Effector memory CD4-positive, alpha-beta T cell (primary cell): ENCODE measurements around the gene SERPINA10.

Experiments used
- DNase-seq, 3 donors: peaks; one replicate each; pipeline ENCODE4 v3.0.0-alpha.2; 2020
- H3K27ac ChIP-seq: 2 replicates; pipeline ENCODE4 v1.7.0; 2013; ENCODE audit warnings: mild to moderate bottlenecking, low read length, moderate library complexity; ENCODE audit not compliant: insufficient read depth, poor library complexity, severe bottlenecking
- H3K27me3 ChIP-seq: replicated peaks from 2 replicates; pipeline ENCODE4 v1.7.0; 2013; ENCODE audit warnings: mild to moderate bottlenecking, low read length; ENCODE audit not compliant: insufficient read depth, control insufficient read depth, poor library complexity, severe bottlenecking
- H3K36me3 ChIP-seq: 2 replicates; pipeline ENCODE4 v1.7.0; 2013; ENCODE audit warnings: mild to moderate bottlenecking, low read length, moderate library complexity; ENCODE audit not compliant: control insufficient read depth, insufficient read depth
- H3K4me1 ChIP-seq: 2 replicates; pipeline ENCODE4 v1.7.0; 2013; ENCODE audit warnings: low read length, mild to moderate bottlenecking; ENCODE audit not compliant: control insufficient read depth, insufficient read depth, poor library complexity, severe bottlenecking
- H3K4me3 ChIP-seq: 2 replicates; pipeline ENCODE4 v1.7.0; 2013; ENCODE audit warnings: low read length, low read depth, mild to moderate bottlenecking; ENCODE audit not compliant: insufficient read depth, poor library complexity, severe bottlenecking
- H3K9me3 ChIP-seq: 2 replicates; pipeline ENCODE4 v1.7.0; 2013; ENCODE audit warnings: mild to moderate bottlenecking, low read length, moderate library complexity; ENCODE audit not compliant: control insufficient read depth

Gene SERPINA10

DNA sequence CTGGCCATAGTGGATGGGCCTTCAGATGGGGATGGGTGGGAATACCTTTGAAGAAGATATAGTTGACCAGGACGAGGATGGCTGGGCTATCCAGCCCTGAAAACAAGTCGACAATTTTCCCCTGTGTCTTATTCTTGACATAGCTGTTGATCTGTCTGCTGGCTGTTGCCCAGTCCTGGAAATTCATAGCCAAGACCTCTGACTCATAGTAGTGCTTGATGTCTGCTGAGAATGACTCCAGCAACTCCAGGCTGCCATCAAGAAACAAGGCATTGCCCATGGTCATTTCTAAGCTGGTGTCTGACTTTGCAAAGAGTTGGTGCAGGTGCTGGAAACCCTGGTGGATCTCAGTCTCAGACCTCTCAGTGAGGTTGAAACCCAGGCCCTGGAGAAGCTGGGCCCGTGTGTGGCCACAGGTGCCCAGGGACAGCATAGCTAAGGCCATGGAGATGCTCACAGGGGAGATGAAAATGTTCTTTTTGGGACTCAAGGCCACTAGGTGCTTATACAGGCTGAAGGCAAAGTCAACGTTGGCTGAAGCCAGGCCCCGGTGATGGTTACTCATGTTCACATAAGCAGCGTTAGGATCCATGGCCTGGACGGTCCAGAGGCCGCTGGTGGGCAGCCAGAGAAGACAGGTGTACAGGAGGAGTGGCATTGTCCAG is 21.1 kb upstream of the SERPINA10 start:
- no peak for DNase-seq
- H3K9me3 ChIP-seq = no peaks in the 10 kb centered on the region
- H3K27ac ChIP-seq = no peak overlapping the region
- no peak overlapping the region for H3K4me3 ChIP-seq
- H3K36me3 ChIP-seq = no peaks in the 10 kb centered on the region
- no peaks in the 10 kb centered on the region for H3K27me3 ChIP-seq
- no peaks in the 10 kb centered on the region for H3K4me1 ChIP-seq

DNA sequence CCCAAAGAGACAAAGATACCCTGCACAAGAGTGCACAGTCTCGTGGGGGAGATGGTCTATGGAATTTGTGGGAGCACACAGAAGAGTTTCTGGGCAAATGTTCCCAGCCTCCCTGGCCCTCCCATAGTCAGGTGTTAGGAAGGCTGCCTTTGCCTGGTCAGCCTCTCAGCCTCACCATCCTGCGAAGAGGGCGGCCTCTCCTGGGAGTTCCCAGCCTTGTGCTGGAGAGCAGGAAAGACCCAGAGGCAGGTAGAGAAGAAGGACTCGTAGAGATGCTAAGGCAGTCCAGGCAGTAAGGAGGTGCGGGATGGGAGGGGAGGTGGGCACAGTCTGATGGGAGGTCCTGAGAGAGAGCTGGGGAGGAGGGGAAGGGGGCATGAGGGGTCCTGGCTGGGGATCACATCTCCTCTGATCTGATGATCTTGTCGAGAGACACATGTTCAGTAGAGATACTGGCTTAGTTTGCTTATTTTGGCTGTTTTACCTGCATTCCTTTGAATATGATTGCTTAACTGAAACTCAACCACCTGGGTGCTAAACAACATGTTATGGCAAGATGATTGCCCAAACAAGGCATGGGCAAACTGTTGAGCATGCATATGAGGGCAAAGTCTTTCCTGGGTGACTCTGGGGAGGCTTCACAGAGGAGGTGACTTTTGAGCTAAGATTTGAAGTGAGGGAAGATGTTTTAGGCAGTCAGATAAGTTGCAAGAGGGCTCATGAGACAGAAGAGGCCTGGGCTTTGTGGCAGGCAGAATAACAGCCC is 19.6 kb upstream of the SERPINA10 start:
- H3K27me3 ChIP-seq = no peaks in the 10 kb centered on the region
- no peak overlapping the region for H3K4me3 ChIP-seq
- H3K9me3 ChIP-seq = no peaks in the 10 kb centered on the region
- no peak overlapping the region for H3K27ac ChIP-seq
- no peaks in the 10 kb centered on the region for H3K4me1 ChIP-seq
- DNase-seq = no peak
- H3K36me3 ChIP-seq = no peaks in the 10 kb centered on the region

DNA sequence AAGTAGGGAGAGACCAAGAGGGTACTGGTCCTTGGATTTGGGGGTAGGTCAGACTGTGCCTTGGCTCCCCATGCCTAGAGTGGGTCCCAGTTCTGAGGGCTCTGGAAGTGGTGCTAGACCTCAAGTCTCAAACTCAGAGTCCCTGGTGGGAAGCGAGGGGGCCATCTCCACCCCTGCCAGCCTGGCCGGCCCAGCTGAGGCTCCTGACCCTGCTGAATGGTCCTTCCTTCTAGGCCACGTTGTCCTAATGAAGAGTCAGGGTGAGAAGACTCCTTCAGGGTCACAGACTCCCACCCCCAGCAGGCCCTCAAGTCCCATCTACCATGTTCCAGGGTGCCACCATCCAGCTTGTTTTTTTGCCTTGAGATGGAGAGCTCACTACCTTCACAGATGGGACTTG is 17.2 kb upstream of the SERPINA10 start:
- Histone ChIP-seq H3K9me3 (no peaks in the 10 kb centered on the region), H3K36me3 (no peaks in the 10 kb centered on the region), H3K4me3 (no peak overlapping the region), H3K27me3 (no peaks in the 10 kb centered on the region), H3K4me1 (no peaks in the 10 kb centered on the region), H3K27ac (no peak overlapping the region)
- no peak for DNase-seq

DNA sequence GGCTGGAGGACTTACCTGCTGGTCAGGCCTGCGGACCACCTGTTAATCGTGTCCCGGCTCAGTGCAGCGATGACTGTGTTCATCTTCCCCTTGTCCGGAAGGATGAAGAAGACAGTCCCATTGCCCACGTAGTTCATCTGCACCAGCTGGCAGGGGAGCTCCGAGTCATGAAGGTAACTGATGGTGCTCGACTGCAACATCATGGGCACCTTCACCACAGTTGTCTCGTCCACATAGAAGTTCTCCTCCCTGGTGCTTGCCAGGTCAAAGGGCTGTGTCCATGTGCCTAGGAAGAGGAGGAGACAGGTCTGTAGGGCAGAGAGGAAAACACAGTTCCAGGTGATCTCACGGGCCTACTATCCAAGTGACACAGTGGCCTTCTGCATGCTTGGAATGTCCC is 16.7 kb upstream of the SERPINA10 start:
- no peak overlapping the region for H3K4me3 ChIP-seq
- no peaks in the 10 kb centered on the region for H3K27me3 ChIP-seq
- H3K36me3 ChIP-seq = no peaks in the 10 kb centered on the region
- DNase-seq = no peak
- H3K9me3 ChIP-seq = no peaks in the 10 kb centered on the region
- H3K27ac ChIP-seq = no peak overlapping the region
- H3K4me1 ChIP-seq = no peaks in the 10 kb centered on the region

DNA sequence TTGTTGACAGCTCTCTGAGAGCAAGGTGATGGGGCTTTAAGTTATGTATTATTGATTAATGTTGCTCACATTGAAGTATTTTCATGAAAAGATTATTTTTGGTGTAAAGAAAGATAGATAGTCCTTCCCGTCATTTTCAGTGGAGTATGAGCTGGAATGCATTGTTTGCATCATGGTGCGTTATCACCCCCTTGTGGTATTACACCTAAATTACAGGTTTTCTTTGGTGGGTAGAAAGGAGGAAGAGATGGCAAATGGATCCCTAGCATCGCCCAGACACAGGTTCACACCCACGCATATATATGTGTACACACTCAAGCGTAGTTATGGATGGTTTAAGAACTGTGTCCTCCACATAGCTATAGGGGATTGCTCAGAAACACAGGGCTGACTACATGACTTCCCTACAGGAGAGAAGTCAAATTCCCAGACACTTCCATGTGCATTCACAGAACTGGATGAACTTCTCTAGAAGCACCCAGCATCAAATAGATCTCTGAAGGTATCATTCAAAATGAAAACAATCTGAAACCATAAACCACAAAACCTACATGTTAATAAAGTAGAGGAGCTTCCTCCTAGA is 14.4 kb upstream of the SERPINA10 start:
- H3K4me3 ChIP-seq = no peak overlapping the region
- H3K9me3 ChIP-seq = no peaks in the 10 kb centered on the region
- H3K4me1 ChIP-seq = no peaks in the 10 kb centered on the region
- DNase-seq = no peak
- no peak overlapping the region for H3K27ac ChIP-seq
- H3K27me3 ChIP-seq = no peaks in the 10 kb centered on the region
- no peaks in the 10 kb centered on the region for H3K36me3 ChIP-seq

GRCh38 chr14:94306047-94306978 is 13.2 kb upstream of the SERPINA10 start:
- Histone ChIP-seq H3K9me3 (no peaks in the 10 kb centered on the region), H3K27ac (no peak overlapping the region), H3K27me3 (no peaks in the 10 kb centered on the region), H3K4me1 (no peaks in the 10 kb centered on the region), H3K36me3 (no peaks in the 10 kb centered on the region), H3K4me3 (no peak overlapping the region)
- no peak for DNase-seq

GRCh38 chr14:94305620-94306019 is 12.6 kb upstream of the SERPINA10 start:
- Histone ChIP-seq H3K4me1 (no peaks in the 10 kb centered on the region), H3K9me3 (no peaks in the 10 kb centered on the region), H3K36me3 (no peaks in the 10 kb centered on the region), H3K27me3 (no peaks in the 10 kb centered on the region), H3K27ac (no peak overlapping the region), H3K4me3 (no peak overlapping the region)
- no peak for DNase-seq

DNA sequence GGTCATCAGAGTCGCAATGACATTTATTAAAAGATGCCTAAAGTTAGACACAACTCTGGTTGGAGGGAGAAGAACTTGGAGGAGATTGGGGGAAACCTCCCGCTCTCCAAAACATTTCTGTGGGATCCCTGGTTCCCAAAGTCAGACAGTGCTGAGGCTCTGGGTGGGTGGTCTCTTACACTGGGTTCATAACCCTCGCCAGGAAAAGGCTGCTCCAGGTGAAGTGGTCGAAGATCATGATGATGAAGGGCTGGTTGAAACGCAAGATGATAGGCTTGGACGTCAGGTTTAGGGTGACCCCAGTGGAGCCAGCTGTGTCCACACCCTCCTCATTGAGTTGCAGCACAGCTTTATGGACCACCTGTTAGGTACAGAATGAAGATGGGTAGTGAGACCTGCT is 11.2 kb upstream of the SERPINA10 start:
- no peak overlapping the region for H3K4me3 ChIP-seq
- H3K9me3 ChIP-seq = no peaks in the 10 kb centered on the region
- no peaks in the 10 kb centered on the region for H3K27me3 ChIP-seq
- H3K4me1 ChIP-seq = no peaks in the 10 kb centered on the region
- DNase-seq = no peak
- no peaks in the 10 kb centered on the region for H3K36me3 ChIP-seq
- H3K27ac ChIP-seq = no peak overlapping the region

DNA sequence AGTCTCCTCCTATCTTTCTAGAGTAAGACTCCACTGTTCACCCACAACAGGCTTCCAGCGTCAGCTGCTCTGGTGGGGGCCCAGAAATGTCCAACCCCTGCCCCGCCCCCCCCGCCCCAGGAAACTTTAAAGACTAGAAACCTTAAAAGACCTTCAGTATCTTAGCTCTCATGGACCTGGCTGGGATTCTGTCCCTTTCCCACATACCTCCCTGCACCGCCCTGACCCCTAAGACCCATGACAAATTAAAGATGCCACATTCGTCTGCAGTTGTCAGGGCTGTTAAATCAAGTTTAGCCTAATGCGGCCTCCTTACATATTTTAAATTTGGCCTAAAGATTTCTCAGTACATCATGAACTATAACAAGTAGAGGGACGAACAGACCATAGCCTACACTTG is 10.0 kb upstream of the SERPINA10 start:
- no peaks in the 10 kb centered on the region for H3K9me3 ChIP-seq
- H3K4me1 ChIP-seq = no peaks in the 10 kb centered on the region
- DNase-seq = no peak
- H3K4me3 ChIP-seq = no peak overlapping the region
- no peak overlapping the region for H3K27ac ChIP-seq
- H3K36me3 ChIP-seq = no peaks in the 10 kb centered on the region
- H3K27me3 ChIP-seq = no peaks in the 10 kb centered on the region
